IMR-90 (cell line): ENCODE results near the gene DCST2. TPM values are rescaled to one million over a fixed set of nuclear protein-coding genes. Genes with fewer than 3 reads are reported as not detected.
"Not testable (repeated sequence)": the region's sequence is repeated elsewhere in the genome, so short reads cannot be mapped to it uniquely, and the experiment has no call there.

ENCODE experiments used
- ATAC-seq: fragments of 200-7000 bp; cut with Tn5 transposase; 2 replicates; pipeline ENCODE4 v1.9.1; 2020; ENCODE audit warnings: low read depth, mild to moderate bottlenecking, moderate library complexity
- BruUV-seq: library from RNA; stranded (reverse); fragments of 400-500 nt; replicated peaks from 2 replicates; lab custom pipeline; 2021; lab: Mats Ljungman, UMichigan
- CTCF ChIA-PET: fragments of 300-600 bp; formaldehyde crosslinking; extraction: SDS; loops from one replicate; lab custom pipeline; 2021; ENCODE audit warnings: antibody characterized with exemption; lab: Yijun Ruan, JAX
- POLR2A ChIA-PET: fragments of 300-600 bp; sonication (Branson Sonifier 250); formaldehyde crosslinking; loops from one replicate; lab custom pipeline; 2022; ENCODE audit warnings: antibody characterized with exemption; ENCODE audit not compliant: unreplicated experiment; lab: Charles Lee
- DNase-seq: peaks from one replicate; pipeline ENCODE4 v3.0.0; 2013
- H2AFZ ChIP-seq: replicated peaks from 2 replicates; pipeline ENCODE3; 2013; ENCODE audit warnings: low read length, mild to moderate bottlenecking; ENCODE audit not compliant: poor library complexity
- H2AK5ac ChIP-seq: 2 replicates; pipeline ENCODE4 v1.6.1; 2013; ENCODE audit warnings: low read depth, low read length, inconsistent platforms
- H2AK9ac ChIP-seq: replicated peaks from 2 replicates; pipeline ENCODE3; 2013; ENCODE audit warnings: mild to moderate bottlenecking, low read depth, low read length, moderate library complexity; ENCODE audit not compliant: poor library complexity
- H2BK120ac ChIP-seq: 2 replicates; pipeline ENCODE4 v1.6.1; 2013; ENCODE audit warnings: low read depth, low read length, inconsistent platforms
- H2BK15ac ChIP-seq: 3 replicates; pipeline ENCODE4 v1.6.1; 2013; ENCODE audit warnings: low read depth, low read length, inconsistent platforms
- H2BK20ac ChIP-seq: 2 replicates; pipeline ENCODE4 v1.6.1; 2013; ENCODE audit warnings: low read depth, mild to moderate bottlenecking, inconsistent platforms, low read length, moderate library complexity
- H2BK5ac ChIP-seq: 2 replicates; pipeline ENCODE4 v1.6.1; 2013; ENCODE audit warnings: mild to moderate bottlenecking, low read depth, low read length, inconsistent platforms; ENCODE audit not compliant: poor library complexity, severe bottlenecking
- H3K14ac ChIP-seq: replicated peaks from 2 replicates; pipeline ENCODE4 v1.6.1; 2013; ENCODE audit warnings: low read depth, low read length, inconsistent platforms
- H3K18ac ChIP-seq: 2 replicates; pipeline ENCODE4 v1.6.1; 2013; ENCODE audit warnings: low read depth, low read length, control low read depth
- H3K23ac ChIP-seq: 2 replicates; pipeline ENCODE4 v1.6.1; 2013; ENCODE audit warnings: low read depth, low read length, inconsistent platforms
- H3K27ac ChIP-seq: 2 replicates; pipeline ENCODE4 v1.5.1; 2013; ENCODE audit warnings: mild to moderate bottlenecking, control low read depth, low read length; ENCODE audit not compliant: insufficient read depth
- H3K27me3 ChIP-seq: 2 replicates; pipeline ENCODE4 v1.6.1; 2013; ENCODE audit warnings: low read length; ENCODE audit not compliant: control insufficient read depth, insufficient read depth
- H3K36me3 ChIP-seq: 2 replicates; pipeline ENCODE4 v1.6.1; 2013; ENCODE audit warnings: low read length, mixed read lengths; ENCODE audit not compliant: control insufficient read depth, insufficient read depth
- H3K4ac ChIP-seq: 2 replicates; pipeline ENCODE4 v1.6.1; 2013; ENCODE audit warnings: low read depth, low read length, inconsistent platforms
- H3K4me1 ChIP-seq: 2 replicates; pipeline ENCODE4 v1.6.1; 2013; ENCODE audit warnings: low read length, mixed read lengths; ENCODE audit not compliant: control insufficient read depth, insufficient read depth
- H3K4me2 ChIP-seq: 2 replicates; pipeline ENCODE4 v1.6.1; 2013; ENCODE audit warnings: low read depth, mild to moderate bottlenecking, control low read depth, low read length, moderate library complexity
- H3K4me3 ChIP-seq: 2 replicates; pipeline ENCODE4 v1.5.1; 2013; ENCODE audit warnings: low read depth, mild to moderate bottlenecking, control low read depth, low read length, moderate library complexity; ENCODE audit not compliant: insufficient read depth
- H3K56ac ChIP-seq: 2 replicates; pipeline ENCODE4 v1.6.1; 2013; ENCODE audit warnings: low read length, inconsistent platforms; ENCODE audit not compliant: insufficient read depth; ENCODE audit errors: extremely low read depth
- H3K79me1 ChIP-seq, 2 experiments: 2 replicates each; pipeline ENCODE4 v1.6.1; 2013; ENCODE audit warnings: low read length in 2 of 2, inconsistent platforms in 1 of 2, low read depth in 1 of 2
- H3K9ac ChIP-seq: 2 replicates; pipeline ENCODE4 v1.6.1; 2013; ENCODE audit warnings: low read depth, low read length, control low read depth
- H3K9me1 ChIP-seq: 2 replicates; pipeline ENCODE4 v1.6.1; 2013; ENCODE audit warnings: low read length, inconsistent platforms; ENCODE audit not compliant: insufficient read depth
- H3K9me3 ChIP-seq: 2 replicates; pipeline ENCODE4 v1.6.1; 2013; ENCODE audit warnings: low read length; ENCODE audit not compliant: control insufficient read depth, insufficient read depth
- H4K20me1 ChIP-seq: 2 replicates; pipeline ENCODE4 v1.6.1; 2013; ENCODE audit warnings: low read length, inconsistent platforms; ENCODE audit not compliant: insufficient read depth
- H4K5ac ChIP-seq: 2 replicates; pipeline ENCODE4 v1.6.1; 2013; ENCODE audit warnings: mild to moderate bottlenecking, low read depth, low read length, control low read depth
- H4K8ac ChIP-seq, 2 experiments: 2 replicates each; pipeline ENCODE4 v1.6.1; 2013; ENCODE audit warnings: low read depth in 2 of 2, low read length in 2 of 2, control low read depth in 1 of 2, inconsistent platforms in 1 of 2
- H4K91ac ChIP-seq: 2 replicates; pipeline ENCODE4 v1.6.1; 2013; ENCODE audit warnings: low read depth, low read length, inconsistent platforms; ENCODE audit not compliant: insufficient read depth
- CEBPB ChIP-seq: IDR thresholded peaks from 2 replicates; pipeline ENCODE4 v1.6.1; 2012; ENCODE audit warnings: low read depth, low read length, improper control_type of control experiment
- RCOR1 ChIP-seq: IDR thresholded peaks from 2 replicates; pipeline ENCODE4 v1.6.1; 2012; ENCODE audit warnings: mild to moderate bottlenecking, low read length, improper control_type of control experiment; ENCODE audit not compliant: insufficient replicate concordance
- WGBS, 2 experiments: methylation state at CpG; one replicate each; pipeline versions ENCODE4 v1.1.5 to v1.1.7; 2013; ENCODE audit warnings: missing lambda C conversion rate in 2 of 2; ENCODE audit not compliant: insufficient read length in 1 of 2; ENCODE audit errors: extremely low coverage in 2 of 2; 5-methylcytosine and 5-hydroxymethylcytosine counted together
- dilution Hi-C: fragments of 300-500 bp; cut with HindIII; formaldehyde crosslinking; loops from one replicate; pipeline ENCODE4 v1.14.3; 2018; ENCODE audit warnings: low sequenced_read_pairs; ENCODE audit not compliant: unreplicated experiment
- in situ Hi-C: fragments of 300-500 bp; cut with MboI; formaldehyde crosslinking; loops from 3 replicates; pipeline ENCODE4 v1.14.3; 2019; ENCODE audit warnings: low sequenced_read_pairs, inconsistent platforms, mixed read lengths
- intact Hi-C: fragments of 100-400 bp; cut with micrococcal nuclease; formaldehyde crosslinking; loops from 2 replicates; pipeline ENCODE4 v1.10.0; 2022
- polyA plus RNA-seq, 3 experiments: library from polyadenylated mRNA; depleted of rRNA; stranded (reverse); fragments of >200 nt; gene quantifications; 2 replicates each; pipeline ENCODE4 v1.2.3, GENCODE V29; 2012; ENCODE audit warnings: low replicate concordance in 1 of 3
- total RNA-seq: library from RNA; depleted of rRNA; stranded (reverse); fragments of >200 nt; gene quantifications from 2 replicates; pipeline ENCODE4 v1.2.3, GENCODE V29; 2012

The DCST2 gene
- total and polyA plus RNA-seq, 2 of the 4 experiments (the other 2 are of a cell fraction) = 0.14 TPM; not detected in 1

GRCh38 chr1:154987326-154987725 is 46.3 kb downstream of the DCST2 start:
- Histone ChIP-seq H3K4ac (no peak overlapping the region), H3K9me1 (0 out of 2 replicates have a peak, but pooled peaks cover 3% of the 10 kb centered on the region), H3K4me1 (peaks cover 3% of the 10 kb centered on the region), H4K91ac (no peak overlapping the region), H3K4me2 (no peak overlapping the region), H2BK120ac (no peak overlapping the region), H3K9me3 (no peaks in the 10 kb centered on the region), H3K14ac (no peak overlapping the region), H3K27ac (no peak overlapping the region), H2AK5ac (no peak overlapping the region; the same call in 1 of the 2 replicates), H4K20me1 (peaks cover 12% of the 10 kb centered on the region; the same call in 1 of the 2 replicates), H2AFZ (no peak overlapping the region), H3K9ac (no peak overlapping the region), H3K27me3 (no peaks in the 10 kb centered on the region), H3K36me3 (peaks cover 28% of the 10 kb centered on the region), H3K56ac (no peak overlapping the region), H2BK20ac (no peak overlapping the region), H2BK5ac (no peak overlapping the region), H3K18ac (no peak overlapping the region), H3K4me3 (no peak overlapping the region), H2AK9ac (no peak overlapping the region), H3K79me1 (peaks cover 27 to 66% of the 10 kb centered on the region in 2 experiments), H4K8ac (no peak overlapping the region), H3K23ac (no peak overlapping the region), H4K5ac (no peak overlapping the region), H2BK15ac (no peak overlapping the region)
- intact Hi-C loops = no loop called here
- in situ Hi-C loops = no loop called here
- TF ChIP-seq RCOR1 (no peak), CEBPB (peak; percentile 75)
- CTCF ChIA-PET = interaction anchor here (0.8 kb wide), 1 partner anchor 98 kb away, joined by 3 read pairs; no protein-coding TSS in a partner anchor
- dilution Hi-C loops = no loop called here
- POLR2A ChIA-PET = no interaction called here
- ATAC-seq (no peak), DNase-seq (no peak)
- BruUV-seq = no TSS peak
- 70% methylated on average over 2 of the region's 6 CpGs; no CpG with 5 or more reads in 1 of the 2 experiments for WGBS, 2 experiments

- Histone ChIP-seq H3K79me1 (peaks cover 27 to 68% of the 10 kb centered on the region in 2 experiments), H4K20me1 (peaks cover 12% of the 10 kb centered on the region; the same call in 1 of the 2 replicates), H3K36me3 (peaks cover 28% of the 10 kb centered on the region)
- H3K56ac ChIP-seq, H2BK15ac ChIP-seq, H3K4me2 ChIP-seq, H3K9ac ChIP-seq, H3K23ac ChIP-seq, H3K18ac ChIP-seq, H4K91ac ChIP-seq, H3K9me1 ChIP-seq, CTCF ChIA-PET, H3K27me3 ChIP-seq, H3K9me3 ChIP-seq, H2BK20ac ChIP-seq, in situ Hi-C loops, DNase-seq, dilution Hi-C loops, H2AFZ ChIP-seq, H2AK5ac ChIP-seq, H4K5ac ChIP-seq, H3K27ac ChIP-seq, POLR2A ChIA-PET, H3K4me1 ChIP-seq, H2BK5ac ChIP-seq, H4K8ac ChIP-seq, BruUV-seq, H3K4me3 ChIP-seq, ATAC-seq, H3K4ac ChIP-seq, H2AK9ac ChIP-seq, H3K14ac ChIP-seq, H2BK120ac ChIP-seq, intact Hi-C loops: not testable (repeated sequence)
- no CpG with 5 or more reads among the region's 4 CpGs for WGBS, 2 experiments
Observed at GRCh38 chr1:154986736-154987135, 46.8 kb downstream of the DCST2 start.
